Raji (cell line): Measurements from ENCODE around the gene CKS1B.

ENCODE experiments used
- POLR2A ChIP-seq: IDR thresholded peaks from 2 replicates; pipeline ENCODE4 v1.6.1; 2011; ENCODE audit warnings: low read depth, low read length, control low read depth; ENCODE audit not compliant: insufficient read depth

The CKS1B gene

GRCh38 chr1:154988058-154988954 lies 13.8 kb downstream of the CKS1B start:
- no peak for TF ChIP-seq POLR2A

GRCh38 chr1:154989195-154989860 lies 14.8 kb downstream of the CKS1B start:
- TF ChIP-seq POLR2A = no peak

- no peak for TF ChIP-seq POLR2A
These were observed 15.8 kb downstream of the CKS1B start for GRCh38 chr1:154990276-154990675.

GRCh38 chr1:154992721-154993571 lies 18.5 kb downstream of the CKS1B start:
- no peak for TF ChIP-seq POLR2A

GRCh38 chr1:154993572-154994268 lies 19.2 kb downstream of the CKS1B start, which contains the start of gene LENEP:
LENEP (plus strand) TSS chr1:154993586; CDS start chr1:154993608, 22 bp downstream.
- TF ChIP-seq POLR2A = 0 out of 2 replicates have a peak, but pooled peaks have one; percentile 20

GRCh38 chr1:154994269-154994587 lies 19.7 kb downstream of the CKS1B start:
- TF ChIP-seq POLR2A = no peak

GRCh38 chr1:154994591-154994990 lies 20.1 kb downstream of the CKS1B start:
- no peak for TF ChIP-seq POLR2A

GRCh38 chr1:154996966-154997701 lies 22.7 kb downstream of the CKS1B start:
- TF ChIP-seq POLR2A = no peak

- TF ChIP-seq POLR2A = no peak
These were observed 23.8 kb downstream of the CKS1B start for GRCh38 chr1:154998201-154998780.

GRCh38 chr1:154998818-154999570 lies 24.5 kb downstream of the CKS1B start:
- peak; percentile 65 for TF ChIP-seq POLR2A

- TF ChIP-seq POLR2A = no peak
These were observed 25.3 kb downstream of the CKS1B start for GRCh38 chr1:154999571-155000410.

- TF ChIP-seq POLR2A = no peak; the same call in 1 of the 2 replicates
These were observed 25.9 kb downstream of the CKS1B start for GRCh38 chr1:155000411-155000725.
